Esophagus squamous epithelium (tissue), 4 donors: ENCODE results near the gene OPA3.

ENCODE experiments used
- POLR2A ChIP-seq, 4 donors: fragments of 450-650 bp; IDR thresholded peaks; one replicate each; pipeline ENCODE4 v1.6.1; 2017; ENCODE audit warnings: antibody characterized with exemption in 4 of 4, mild to moderate bottlenecking in 4 of 4, moderate library complexity in 3 of 4
- TF ChIP-seq, protein P1 (sequence below), 6 experiments: fragments of 450-650 bp in 4 of 6; fragments of 200-600 bp in 2 of 6; sonication (generic) in 2 of 6; IDR thresholded peaks; one replicate each; pipeline ENCODE4 v1.5.1; 2016 to 2019; ENCODE audit warnings: antibody characterized with exemption in 6 of 6, mild to moderate bottlenecking in 4 of 6, moderate library complexity in 4 of 6

DNA sequence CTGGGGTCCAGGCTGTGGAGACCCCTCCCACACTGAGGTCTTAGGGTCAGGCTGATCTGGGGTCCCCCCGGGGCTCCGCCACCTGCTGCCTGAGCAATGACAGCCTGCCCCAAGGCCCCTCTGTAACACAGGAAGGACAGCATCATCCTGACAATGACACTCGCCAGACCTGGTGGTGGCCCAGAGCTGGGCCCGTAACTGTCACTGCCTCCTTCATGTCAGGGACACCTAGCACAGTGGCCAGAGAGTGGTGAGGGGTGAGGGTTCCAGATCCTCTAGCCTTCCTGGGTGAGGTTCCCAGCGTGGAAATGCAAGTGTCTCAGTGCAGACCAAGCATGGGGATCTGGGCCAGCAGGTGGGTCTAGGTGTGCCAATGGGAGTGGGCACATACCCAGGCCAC is 27.8 kb downstream of the OPA3 start:
- no peak for TF ChIP-seq POLR2A (IDR thresholded peaks at IDR 0.05)
- TF ChIP-seq, protein P1, sequence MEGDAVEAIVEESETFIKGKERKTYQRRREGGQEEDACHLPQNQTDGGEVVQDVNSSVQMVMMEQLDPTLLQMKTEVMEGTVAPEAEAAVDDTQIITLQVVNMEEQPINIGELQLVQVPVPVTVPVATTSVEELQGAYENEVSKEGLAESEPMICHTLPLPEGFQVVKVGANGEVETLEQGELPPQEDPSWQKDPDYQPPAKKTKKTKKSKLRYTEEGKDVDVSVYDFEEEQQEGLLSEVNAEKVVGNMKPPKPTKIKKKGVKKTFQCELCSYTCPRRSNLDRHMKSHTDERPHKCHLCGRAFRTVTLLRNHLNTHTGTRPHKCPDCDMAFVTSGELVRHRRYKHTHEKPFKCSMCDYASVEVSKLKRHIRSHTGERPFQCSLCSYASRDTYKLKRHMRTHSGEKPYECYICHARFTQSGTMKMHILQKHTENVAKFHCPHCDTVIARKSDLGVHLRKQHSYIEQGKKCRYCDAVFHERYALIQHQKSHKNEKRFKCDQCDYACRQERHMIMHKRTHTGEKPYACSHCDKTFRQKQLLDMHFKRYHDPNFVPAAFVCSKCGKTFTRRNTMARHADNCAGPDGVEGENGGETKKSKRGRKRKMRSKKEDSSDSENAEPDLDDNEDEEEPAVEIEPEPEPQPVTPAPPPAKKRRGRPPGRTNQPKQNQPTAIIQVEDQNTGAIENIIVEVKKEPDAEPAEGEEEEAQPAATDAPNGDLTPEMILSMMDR (IDR thresholded peaks at IDR 0.05): no peak
